Kidney capillary endothelial cell (primary cell): ENCODE data around the gene ROGDI.
"Not testable (repeated sequence)": the region's sequence is repeated elsewhere in the genome, so short reads cannot be mapped to it uniquely, and the experiment has no call there.

Experiments used
- DNase-seq: peaks from one replicate; pipeline ENCODE4 v3.0.0-alpha.2; 2018; ENCODE audit warnings: low spot score

ROGDI gene

DNA sequence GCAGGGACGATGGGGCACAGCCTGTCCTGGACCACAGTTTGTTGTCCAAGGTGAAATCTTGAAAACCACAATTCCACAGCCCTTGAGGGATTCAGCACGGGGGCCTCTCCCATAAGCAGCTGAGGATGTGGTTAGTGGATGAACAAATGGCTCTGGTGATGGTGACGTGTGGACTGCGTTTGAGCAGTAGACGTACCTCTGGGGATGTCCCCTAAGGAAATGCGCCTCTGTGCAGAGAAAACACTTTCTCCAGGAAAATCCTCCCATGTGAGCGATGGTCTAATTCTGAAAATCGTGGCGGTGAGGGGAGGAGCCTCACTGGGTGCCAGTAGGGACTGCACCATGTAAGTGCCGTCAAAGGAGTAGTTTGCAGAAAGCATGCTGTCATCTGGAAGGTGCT lies 11.6 kb downstream of the ROGDI start:
- DNase-seq = no peak

DNA sequence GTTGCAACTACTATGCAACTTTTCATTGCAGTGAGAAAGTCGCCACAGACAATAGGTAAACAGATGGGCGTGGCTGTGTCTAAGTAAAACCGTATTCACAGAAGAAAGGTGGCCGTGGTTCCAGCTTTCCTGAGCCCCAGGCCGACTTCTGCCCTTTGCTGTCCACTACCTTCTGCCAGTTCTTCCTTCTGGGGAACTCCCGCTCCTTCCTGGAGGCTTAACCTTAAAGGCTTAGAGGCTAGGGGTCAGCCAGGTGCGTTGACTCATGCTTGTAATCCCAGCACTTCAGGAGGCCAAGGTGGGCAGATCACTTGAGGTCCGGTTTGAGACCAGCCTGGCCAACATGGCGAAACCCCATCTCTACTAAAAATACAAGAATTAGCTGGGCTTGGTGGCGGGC lies 12.2 kb downstream of the ROGDI start:
- DNase-seq = no peak

DNA sequence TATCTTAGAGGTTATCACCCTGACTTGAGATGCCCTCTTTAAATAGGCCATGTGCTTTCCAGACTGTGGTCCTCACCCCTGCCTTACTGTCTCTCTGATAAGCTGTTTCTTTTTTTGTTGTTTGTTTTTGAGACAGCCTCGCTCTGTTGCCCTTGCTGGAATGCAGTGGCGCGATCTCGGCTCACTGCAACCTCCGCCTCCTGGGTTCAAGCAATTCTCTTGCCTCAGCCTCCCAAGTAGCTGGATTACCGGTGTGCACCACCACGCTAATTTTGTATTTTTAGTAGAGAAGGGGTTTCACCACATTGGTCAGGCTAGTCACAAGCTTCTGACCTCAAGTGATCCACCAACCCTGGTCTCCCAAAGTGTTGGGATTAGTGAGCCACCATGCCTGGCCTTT lies 13.5 kb downstream of the ROGDI start:
- no peak for DNase-seq

DNA sequence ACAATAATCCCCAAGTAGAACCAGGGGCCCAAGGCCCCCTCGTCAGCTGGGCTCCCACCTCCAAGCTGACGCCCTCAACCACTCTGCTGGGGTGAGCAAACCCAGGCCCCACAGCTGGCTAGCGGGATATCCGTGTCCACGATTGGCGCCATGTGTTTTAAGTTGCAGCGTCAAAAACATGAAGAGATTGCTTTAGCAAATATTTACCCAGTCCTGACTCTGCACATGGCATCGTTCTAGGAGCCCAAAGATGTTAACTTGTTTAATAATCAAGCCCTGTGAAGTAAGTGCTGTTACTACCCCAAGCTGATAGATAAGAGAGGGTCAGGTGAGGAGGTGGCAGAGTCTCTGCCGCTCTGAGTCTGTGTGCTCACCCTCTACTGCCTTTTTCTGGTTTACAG lies 13.9 kb downstream of the ROGDI start:
- no peak for DNase-seq

DNA sequence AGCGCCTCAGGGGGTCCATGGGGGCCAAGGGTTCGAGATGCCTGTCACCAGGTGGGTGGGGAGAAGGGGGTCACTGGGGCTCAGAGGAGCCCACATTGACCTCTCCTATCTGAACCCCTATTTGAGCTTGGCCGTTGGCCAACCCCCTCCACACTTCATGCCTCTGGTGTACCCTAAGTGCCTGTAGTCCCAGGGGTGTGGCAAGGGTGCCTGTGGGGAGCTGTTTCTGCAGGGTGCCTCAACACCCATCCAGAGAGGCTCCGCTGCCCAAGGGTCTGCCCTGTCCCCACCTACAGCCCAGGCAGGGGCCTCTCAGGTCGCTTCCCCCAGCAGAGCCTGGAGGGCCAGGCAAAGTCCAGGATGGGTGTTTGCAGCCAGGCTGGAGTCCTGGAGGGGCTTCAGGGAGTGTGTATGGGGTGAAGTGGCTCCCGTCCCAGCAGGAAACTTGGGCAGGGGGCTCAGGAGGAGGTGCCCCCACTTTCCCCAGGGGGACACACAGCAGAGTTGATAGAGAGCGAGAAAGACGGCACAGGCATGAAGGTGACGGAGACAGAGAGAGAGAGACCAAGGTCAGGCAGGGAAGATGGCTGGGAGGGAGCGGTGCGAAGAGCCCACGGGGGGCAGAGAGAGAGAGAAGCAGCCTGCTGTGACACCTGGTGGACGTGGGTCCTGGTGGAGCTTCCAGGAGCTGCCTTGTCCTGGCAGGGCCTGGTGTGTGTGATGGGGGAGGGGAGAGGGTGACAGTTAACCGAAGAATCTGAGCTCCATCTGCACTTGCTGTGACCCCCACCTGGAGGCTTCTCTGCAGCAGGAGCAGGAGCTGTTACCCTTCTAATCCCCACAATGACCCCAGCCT lies 14.6 kb downstream of the ROGDI start, which contains the start of gene SEPTIN12:
Gene SEPTIN12, minus strand, starts transcription at position 719 of the 856 bp plus-strand sequence. Its CDS starts 700 bp downstream, at position 19.
- DNase-seq = no peak

- DNase-seq = no peak
Observed at GRCh38 chr16:4787068-4787467, 15.4 kb downstream of the ROGDI start.

- no peak for DNase-seq
Observed at GRCh38 chr16:4785758-4786433, 16.5 kb downstream of the ROGDI start.

DNA sequence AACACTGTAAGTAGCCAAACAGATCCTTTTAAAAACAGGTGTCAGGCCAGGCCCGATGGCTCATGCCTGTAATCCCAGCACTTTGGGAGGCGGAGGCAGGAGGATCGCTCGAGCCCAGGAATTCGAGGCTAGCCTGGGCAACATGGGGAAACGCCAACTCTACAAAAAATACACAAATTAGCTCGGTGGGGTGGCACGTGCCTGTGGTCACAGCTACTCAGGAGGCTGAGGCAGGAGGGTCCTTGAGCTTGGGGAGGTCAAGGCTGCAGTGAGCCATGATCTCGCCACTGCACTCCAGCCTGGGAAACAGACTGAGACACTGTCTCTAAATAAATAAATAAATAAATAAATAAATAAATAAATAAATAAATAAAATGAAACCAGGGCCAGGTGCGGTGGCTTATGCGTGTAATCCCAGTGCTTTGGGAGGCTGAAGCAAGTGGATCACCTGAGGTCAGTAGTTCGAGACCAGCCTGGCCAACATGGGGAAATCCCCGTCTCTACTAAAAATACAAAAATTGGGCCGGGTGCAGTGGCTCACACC lies 17.9 kb downstream of the ROGDI start:
- DNase-seq = not testable (repeated sequence)

- DNase-seq = no peak
Observed at GRCh38 chr16:4783951-4784336, 18.5 kb downstream of the ROGDI start.

- DNase-seq = no peak
Observed at GRCh38 chr16:4783251-4783950, 19.0 kb downstream of the ROGDI start.

DNA sequence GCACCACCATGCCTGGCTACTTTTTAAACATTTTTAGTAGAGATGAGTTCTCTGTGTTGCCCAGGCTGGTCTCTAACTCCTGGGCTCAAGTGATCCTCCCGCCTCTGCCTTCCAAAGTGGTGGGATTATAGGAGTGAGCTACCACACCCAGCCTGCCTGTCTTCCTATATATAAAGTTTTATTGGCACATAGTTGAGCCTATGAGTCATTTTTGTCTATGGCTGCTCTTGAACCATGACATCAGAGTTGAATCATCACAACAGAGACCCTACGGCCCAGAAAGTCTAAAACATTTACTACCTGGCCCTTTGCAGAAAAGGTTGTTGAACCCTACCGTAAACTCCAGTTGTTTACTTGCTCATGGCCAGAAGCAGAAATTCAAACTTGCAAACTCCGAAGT lies 22.2 kb downstream of the ROGDI start:
- peak; percentile 12 for DNase-seq

GRCh38 chr16:4778050-4778392 lies 24.4 kb downstream of the ROGDI start:
- no peak for DNase-seq

GRCh38 chr16:4777339-4778049 lies 24.9 kb downstream of the ROGDI start:
- DNase-seq = no peak

DNA sequence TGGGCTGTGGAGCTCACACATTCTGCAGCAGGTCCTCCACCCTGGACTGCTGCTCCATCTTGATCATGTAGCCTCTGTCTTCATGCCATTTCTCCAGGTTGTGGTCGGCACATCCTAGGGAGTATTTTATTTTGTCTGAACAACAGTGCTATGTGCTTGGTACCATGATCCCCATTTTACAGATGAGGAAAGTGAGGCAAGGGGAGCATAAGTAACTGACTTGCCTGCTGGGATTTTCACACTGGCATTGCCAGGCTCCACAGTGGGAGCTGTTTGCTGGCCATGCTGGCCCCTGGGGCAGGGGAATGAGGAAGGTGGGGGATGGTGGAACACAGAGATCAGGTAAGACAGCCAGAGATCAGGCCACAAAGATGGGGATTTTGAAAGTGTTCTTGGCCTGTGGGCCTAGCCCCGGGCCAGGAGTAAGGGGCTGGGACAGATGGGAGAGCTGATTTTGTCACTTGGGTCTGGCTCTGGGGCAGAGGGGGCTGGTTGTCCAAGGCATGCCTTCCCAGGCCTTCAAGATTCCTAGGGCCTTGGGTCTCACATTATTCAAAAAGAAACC lies 26.2 kb downstream of the ROGDI start:
- DNase-seq = no peak

DNA sequence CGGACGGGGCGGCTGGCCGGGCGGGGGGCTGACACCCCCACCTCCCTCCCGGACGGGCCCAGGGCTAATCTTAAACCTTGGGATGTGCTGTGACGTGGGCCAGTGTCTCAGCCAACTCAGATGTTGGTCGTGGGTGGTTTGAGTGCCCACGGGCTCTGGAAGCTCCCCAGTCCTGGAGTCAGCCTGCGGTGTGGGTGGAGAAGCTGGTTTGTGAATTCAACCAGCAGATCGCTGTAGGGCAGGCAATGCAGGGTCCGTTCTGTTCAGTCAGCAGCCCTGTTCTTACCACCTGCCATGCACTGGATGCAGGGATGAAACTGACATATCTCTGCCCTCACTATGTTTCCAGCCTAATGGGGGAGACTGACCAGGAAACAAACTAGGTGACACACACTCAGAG lies 27.4 kb downstream of the ROGDI start:
- no peak for DNase-seq

DNA sequence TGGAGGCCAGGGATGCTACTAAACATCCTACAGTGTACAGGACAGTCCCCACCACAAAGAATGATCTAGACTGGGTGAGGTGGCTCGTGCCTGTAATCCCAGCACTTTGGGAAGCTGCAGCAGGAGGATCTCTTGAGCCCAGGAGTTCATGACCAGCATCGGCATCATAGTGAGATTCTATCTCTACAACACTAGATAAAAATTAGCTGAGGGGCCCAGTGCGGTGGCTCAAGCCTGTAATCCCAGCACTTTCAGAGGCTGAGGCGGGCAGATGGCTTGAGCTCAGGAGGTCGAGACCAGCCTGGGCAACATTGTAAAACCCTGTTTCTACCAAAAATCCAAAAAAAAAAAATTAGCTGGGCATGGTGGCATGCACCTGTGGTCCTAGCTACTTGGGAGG lies 30.1 kb downstream of the ROGDI start:
- no peak for DNase-seq

DNA sequence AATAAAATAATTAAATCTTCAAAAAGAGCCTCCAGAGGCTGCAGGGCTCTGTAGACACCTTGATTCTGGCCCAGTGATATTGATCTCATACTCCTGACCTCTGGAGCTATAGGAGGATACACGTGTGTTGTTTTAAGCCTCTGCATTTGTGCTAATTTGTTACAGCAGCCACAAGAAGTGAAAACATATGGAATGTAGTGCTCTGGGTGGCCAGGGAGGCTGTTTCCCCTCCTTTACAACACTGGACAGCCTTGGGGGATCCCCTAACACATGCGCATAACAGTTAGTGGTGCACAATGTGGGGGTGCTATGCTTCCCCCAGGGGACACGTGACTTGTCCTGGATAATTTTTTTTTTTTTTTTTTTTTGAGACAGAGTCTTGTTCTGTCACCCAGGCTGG lies 30.8 kb downstream of the ROGDI start:
- DNase-seq = no peak

GRCh38 chr16:4769306-4769638 lies 33.2 kb downstream of the ROGDI start:
- no peak for DNase-seq

GRCh38 chr16:4768549-4769305 lies 33.7 kb downstream of the ROGDI start:
- peak; percentile 86 for DNase-seq

- DNase-seq = peak; percentile 26
Observed at GRCh38 chr16:4767872-4768548, 34.4 kb downstream of the ROGDI start.
